ENCODE results near the gene DTNB.

DNA sequence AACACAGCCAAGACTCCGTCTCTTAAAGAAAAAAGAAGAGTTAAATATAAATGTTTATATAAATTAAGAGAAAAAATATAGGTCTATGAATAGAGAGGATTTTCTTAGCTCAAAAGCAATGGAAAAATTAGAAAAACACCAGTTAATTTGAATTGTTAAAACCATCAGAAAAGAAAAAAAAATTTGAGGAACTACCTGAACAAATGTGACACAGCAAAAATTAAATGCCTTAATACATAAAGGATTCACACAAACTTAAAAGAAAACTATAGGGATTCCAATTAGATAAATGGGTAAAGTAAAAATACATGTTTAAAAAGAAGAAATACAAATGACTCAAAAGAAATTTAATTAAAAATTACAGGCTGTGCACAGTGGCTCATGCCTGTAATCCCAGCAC lies 183.7 kb downstream of the DTNB start:
- TF ChIP-seq, protein P1, sequence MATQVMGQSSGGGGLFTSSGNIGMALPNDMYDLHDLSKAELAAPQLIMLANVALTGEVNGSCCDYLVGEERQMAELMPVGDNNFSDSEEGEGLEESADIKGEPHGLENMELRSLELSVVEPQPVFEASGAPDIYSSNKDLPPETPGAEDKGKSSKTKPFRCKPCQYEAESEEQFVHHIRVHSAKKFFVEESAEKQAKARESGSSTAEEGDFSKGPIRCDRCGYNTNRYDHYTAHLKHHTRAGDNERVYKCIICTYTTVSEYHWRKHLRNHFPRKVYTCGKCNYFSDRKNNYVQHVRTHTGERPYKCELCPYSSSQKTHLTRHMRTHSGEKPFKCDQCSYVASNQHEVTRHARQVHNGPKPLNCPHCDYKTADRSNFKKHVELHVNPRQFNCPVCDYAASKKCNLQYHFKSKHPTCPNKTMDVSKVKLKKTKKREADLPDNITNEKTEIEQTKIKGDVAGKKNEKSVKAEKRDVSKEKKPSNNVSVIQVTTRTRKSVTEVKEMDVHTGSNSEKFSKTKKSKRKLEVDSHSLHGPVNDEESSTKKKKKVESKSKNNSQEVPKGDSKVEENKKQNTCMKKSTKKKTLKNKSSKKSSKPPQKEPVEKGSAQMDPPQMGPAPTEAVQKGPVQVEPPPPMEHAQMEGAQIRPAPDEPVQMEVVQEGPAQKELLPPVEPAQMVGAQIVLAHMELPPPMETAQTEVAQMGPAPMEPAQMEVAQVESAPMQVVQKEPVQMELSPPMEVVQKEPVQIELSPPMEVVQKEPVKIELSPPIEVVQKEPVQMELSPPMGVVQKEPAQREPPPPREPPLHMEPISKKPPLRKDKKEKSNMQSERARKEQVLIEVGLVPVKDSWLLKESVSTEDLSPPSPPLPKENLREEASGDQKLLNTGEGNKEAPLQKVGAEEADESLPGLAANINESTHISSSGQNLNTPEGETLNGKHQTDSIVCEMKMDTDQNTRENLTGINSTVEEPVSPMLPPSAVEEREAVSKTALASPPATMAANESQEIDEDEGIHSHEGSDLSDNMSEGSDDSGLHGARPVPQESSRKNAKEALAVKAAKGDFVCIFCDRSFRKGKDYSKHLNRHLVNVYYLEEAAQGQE (IDR thresholded peaks at IDR 0.05; ENCODE audit: low read depth, low read length), result no peak
- TF ChIP-seq ELF1 (IDR thresholded peaks at IDR 0.05) (no peak), TEAD4 (IDR thresholded peaks at IDR 0.05; ENCODE audit: borderline replicate concordance, insufficient read depth) (no peak), CTCF (IDR thresholded peaks at IDR 0.05) (no peak), EZH2phosphoT487 (IDR thresholded peaks at IDR 0.05; ENCODE audit: borderline replicate concordance, low read depth) (no peak), POLR2AphosphoS5 (IDR thresholded peaks at IDR 0.05; ENCODE audit: low read depth, low read length) (no peak), EP300 (IDR thresholded peaks at IDR 0.05; ENCODE audit: borderline replicate concordance in 1 of 2, low read depth in 1 of 2, low read length in 1 of 2) (no peak), NRF1 (IDR thresholded peaks at IDR 0.05; ENCODE audit: low read depth, low read length) (no peak), RAD21 (IDR thresholded peaks at IDR 0.05; ENCODE audit: low read length) (no peak), CHD2 (IDR thresholded peaks at IDR 0.05; ENCODE audit: low read length, partially characterized antibody) (no peak), JUND (IDR thresholded peaks at IDR 0.05) (no peak), GATA2 (CRISPR knock-in tag; IDR thresholded peaks at IDR 0.05) (no peak)
- TF ChIP-seq, protein P2, sequence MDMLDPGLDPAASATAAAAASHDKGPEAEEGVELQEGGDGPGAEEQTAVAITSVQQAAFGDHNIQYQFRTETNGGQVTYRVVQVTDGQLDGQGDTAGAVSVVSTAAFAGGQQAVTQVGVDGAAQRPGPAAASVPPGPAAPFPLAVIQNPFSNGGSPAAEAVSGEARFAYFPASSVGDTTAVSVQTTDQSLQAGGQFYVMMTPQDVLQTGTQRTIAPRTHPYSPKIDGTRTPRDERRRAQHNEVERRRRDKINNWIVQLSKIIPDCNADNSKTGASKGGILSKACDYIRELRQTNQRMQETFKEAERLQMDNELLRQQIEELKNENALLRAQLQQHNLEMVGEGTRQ (IDR thresholded peaks at IDR 0.05; ENCODE audit: borderline replicate concordance, low read depth, low read length), result no peak

Data from SK-N-SH (cell line).